NAMALWA (cell line): ENCODE data around the gene PLSCR3.

Experiments used
- DNase-seq: peaks from one replicate; pipeline ENCODE4 v3.0.0-alpha.2; 2015; ENCODE audit warnings: low spot score

The PLSCR3 gene

GRCh38 chr17:7347630-7348477 lies 46.5 kb downstream of the PLSCR3 start:
- DNase-seq: no peak

DNA sequence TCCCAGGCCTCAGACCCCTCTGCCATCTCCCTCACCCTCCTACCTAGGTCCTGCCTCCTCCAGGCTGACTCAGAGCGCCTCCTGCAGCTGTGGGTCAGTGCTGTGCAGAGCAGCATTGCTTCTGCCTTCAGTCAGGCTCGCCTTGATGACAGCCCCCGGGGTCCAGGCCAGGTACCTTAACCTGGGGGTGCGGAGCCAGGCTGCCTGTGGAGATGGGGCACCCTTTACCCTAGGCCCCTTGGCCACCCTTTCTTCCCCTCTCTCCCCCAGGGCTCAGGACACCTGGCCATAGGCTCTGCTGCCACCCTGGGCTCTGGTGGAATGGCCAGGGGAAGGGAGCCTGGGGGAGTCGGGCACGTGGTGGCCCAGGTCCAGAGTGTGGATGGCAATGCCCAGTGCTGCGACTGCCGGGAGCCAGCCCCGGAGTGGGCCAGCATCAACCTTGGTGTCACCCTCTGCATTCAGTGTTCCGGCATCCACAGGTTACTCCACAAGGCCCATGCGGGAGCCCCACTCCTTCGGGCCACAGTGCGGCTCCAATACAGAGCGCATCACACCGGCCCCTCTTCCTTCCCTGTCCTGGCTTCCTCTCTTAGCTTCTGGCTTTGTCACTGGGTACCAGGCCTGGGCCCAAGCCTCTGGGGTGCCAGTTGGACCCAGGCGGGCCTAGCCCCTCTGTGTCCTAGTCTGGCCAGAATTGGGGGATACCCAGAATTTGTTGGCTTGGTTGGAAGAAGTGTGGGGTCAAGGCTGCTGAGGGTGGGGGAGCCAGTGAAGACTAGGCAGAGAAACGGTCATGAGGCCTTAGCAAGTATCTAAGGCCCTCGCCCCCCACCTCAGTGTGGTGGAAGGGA lies 47.3 kb downstream of the PLSCR3 start:
- no peak for DNase-seq

DNA sequence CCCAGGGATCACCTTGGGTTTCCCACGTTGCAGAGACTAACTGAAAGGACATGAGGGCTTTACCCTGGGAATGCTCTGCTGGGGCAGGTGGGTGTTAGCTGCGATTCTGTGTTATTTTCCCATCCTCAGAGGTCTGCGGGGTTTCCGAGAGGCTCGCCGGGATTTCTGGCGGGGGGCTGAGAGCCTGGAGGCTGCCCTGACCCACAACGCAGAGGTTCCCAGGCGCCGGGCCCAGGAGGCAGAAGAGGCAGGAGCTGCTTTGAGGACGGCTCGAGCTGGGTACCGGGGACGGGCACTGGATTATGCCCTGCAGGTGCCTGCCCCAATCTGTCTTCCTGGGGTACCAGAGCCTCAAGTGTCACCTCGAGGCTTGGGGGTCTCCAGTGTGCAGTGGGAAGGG lies 51.1 kb downstream of the PLSCR3 start:
- DNase-seq: no peak

GRCh38 chr17:7341842-7342241 lies 52.5 kb downstream of the PLSCR3 start:
- DNase-seq: no peak

DNA sequence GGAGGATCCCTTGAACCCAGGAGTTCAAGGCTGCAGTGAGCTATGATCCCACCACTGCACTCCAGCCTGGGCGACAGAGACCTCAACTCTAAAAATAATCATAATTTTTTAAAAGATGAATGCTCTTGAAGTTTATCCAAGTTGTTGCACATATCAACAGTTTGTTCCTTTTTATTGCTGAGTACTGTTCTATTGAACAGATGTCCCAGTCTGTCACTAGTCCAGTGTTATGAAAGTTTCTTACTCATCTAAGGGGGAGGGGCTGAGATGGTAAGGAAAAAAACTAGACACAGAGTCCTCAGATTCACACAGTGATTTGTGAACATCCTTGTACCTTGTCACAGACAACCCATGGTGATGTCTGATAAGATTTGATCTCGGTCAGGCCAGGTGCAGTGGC lies 54.1 kb downstream of the PLSCR3 start:
- DNase-seq: no peak
